Measurements from ENCODE around the gene COL1A2. TPM values are rescaled to one million over a fixed set of nuclear protein-coding genes. Genes with fewer than 3 reads are reported as not detected.

COL1A2 gene
- polyA plus RNA-seq, 3 donors = not detected

GRCh38 chr7:94378356-94378755 is 16.3 kb upstream of the COL1A2 start:
- no peaks in the 10 kb centered on the region for H3K4me1 ChIP-seq (ENCODE audit: control insufficient read depth in 1 of 2, insufficient read depth in 2 of 2, low read length in 2 of 2)
- H3K4me1 Mint-ChIP-seq = no peaks in the 10 kb centered on the region
- H3K36me3 Mint-ChIP-seq = no peaks in the 10 kb centered on the region
- DNase-seq = no peak
- H3K27me3 ChIP-seq (ENCODE audit: control insufficient read depth in 2 of 2, insufficient read depth in 2 of 2, low read length in 2 of 2) = no peaks in the 10 kb centered on the region
- no peak for TF ChIP-seq CTCF (IDR thresholded peaks at IDR 0.05)
- H4K20me1 ChIP-seq (ENCODE audit: insufficient read depth, low read length) = no peaks in the 10 kb centered on the region
- no peak overlapping the region for H3K4me2 ChIP-seq (replicated peaks; ENCODE audit: extremely low read depth, low read length, poor library complexity, severe bottlenecking)
- intact Hi-C loops (cut with micrococcal nuclease) = no loop called here
- H3K9ac ChIP-seq (ENCODE audit: insufficient read depth, low read length, poor library complexity, severe bottlenecking) = no peak overlapping the region
- no peak overlapping the region for H3K4me3 ChIP-seq (replicated peaks in 1 of 3; ENCODE audit: low read depth in 2 of 3, low read length in 3 of 3)
- H3K9me3 ChIP-seq (replicated peaks in 1 of 2; ENCODE audit: control insufficient read depth in 1 of 2, insufficient read depth in 1 of 2, low read length in 2 of 2) = no peaks in the 10 kb centered on the region
- H3K27ac Mint-ChIP-seq = no peak overlapping the region
- 15% methylated on average over 2 of the region's 3 CpGs for WGBS (ENCODE audit: insufficient coverage)
- H3K9me3 Mint-ChIP-seq = no peaks in the 10 kb centered on the region
- H3K27me3 Mint-ChIP-seq (ENCODE audit: low read depth in 3 of 3) = no peaks in the 10 kb centered on the region
- H2AFZ ChIP-seq (ENCODE audit: insufficient read depth, low read depth, low read length, poor library complexity, severe bottlenecking) = no peak overlapping the region
- no peaks in the 10 kb centered on the region for H3K36me3 ChIP-seq (replicated peaks in 1 of 2; ENCODE audit: control insufficient read depth in 1 of 2, insufficient read depth in 2 of 2, low read length in 2 of 2)
- no peaks in the 10 kb centered on the region for H3K79me2 ChIP-seq (ENCODE audit: insufficient read depth, low read length)
- H3K4me3 Mint-ChIP-seq = no peak overlapping the region
- no peak overlapping the region for H3K27ac ChIP-seq (ENCODE audit: low read depth in 1 of 2, low read length in 2 of 2)

- no peaks in the 10 kb centered on the region for H3K27me3 Mint-ChIP-seq (ENCODE audit: low read depth in 3 of 3)
- H3K27ac Mint-ChIP-seq = no peak overlapping the region
- no peaks in the 10 kb centered on the region for H3K36me3 Mint-ChIP-seq
- no peaks in the 10 kb centered on the region for H3K4me1 Mint-ChIP-seq
- Histone ChIP-seq H3K27ac (ENCODE audit: low read depth in 1 of 2, low read length in 2 of 2) (no peak overlapping the region), H3K4me2 (replicated peaks; ENCODE audit: extremely low read depth, low read length, poor library complexity, severe bottlenecking) (no peak overlapping the region), H3K9ac (ENCODE audit: insufficient read depth, low read length, poor library complexity, severe bottlenecking) (no peak overlapping the region), H3K9me3 (replicated peaks in 1 of 2; ENCODE audit: control insufficient read depth in 1 of 2, insufficient read depth in 1 of 2, low read length in 2 of 2) (no peaks in the 10 kb centered on the region), H3K4me1 (ENCODE audit: control insufficient read depth in 1 of 2, insufficient read depth in 2 of 2, low read length in 2 of 2) (no peaks in the 10 kb centered on the region), H3K4me3 (replicated peaks in 1 of 3; ENCODE audit: low read depth in 2 of 3, low read length in 3 of 3) (no peak overlapping the region), H4K20me1 (ENCODE audit: insufficient read depth, low read length) (no peaks in the 10 kb centered on the region), H3K36me3 (replicated peaks in 1 of 2; ENCODE audit: control insufficient read depth in 1 of 2, insufficient read depth in 2 of 2, low read length in 2 of 2) (no peaks in the 10 kb centered on the region), H2AFZ (ENCODE audit: insufficient read depth, low read depth, low read length, poor library complexity, severe bottlenecking) (no peak overlapping the region), H3K79me2 (ENCODE audit: insufficient read depth, low read length) (no peaks in the 10 kb centered on the region), H3K27me3 (ENCODE audit: control insufficient read depth in 2 of 2, insufficient read depth in 2 of 2, low read length in 2 of 2) (no peaks in the 10 kb centered on the region)
- TF ChIP-seq CTCF (IDR thresholded peaks at IDR 0.05) = no peak
- intact Hi-C loops (cut with micrococcal nuclease) = no loop called here
- H3K4me3 Mint-ChIP-seq = no peak overlapping the region
- DNase-seq = no peak
- no peaks in the 10 kb centered on the region for H3K9me3 Mint-ChIP-seq
These were observed 14.4 kb upstream of the COL1A2 start for GRCh38 chr7:94380264-94380663.
